ENCODE measurements around the gene FAM83D.
"Not testable (repeated sequence)": the region's sequence is repeated elsewhere in the genome, so short reads cannot be mapped to it uniquely, and the experiment has no call there.

FAM83D gene

DNA sequence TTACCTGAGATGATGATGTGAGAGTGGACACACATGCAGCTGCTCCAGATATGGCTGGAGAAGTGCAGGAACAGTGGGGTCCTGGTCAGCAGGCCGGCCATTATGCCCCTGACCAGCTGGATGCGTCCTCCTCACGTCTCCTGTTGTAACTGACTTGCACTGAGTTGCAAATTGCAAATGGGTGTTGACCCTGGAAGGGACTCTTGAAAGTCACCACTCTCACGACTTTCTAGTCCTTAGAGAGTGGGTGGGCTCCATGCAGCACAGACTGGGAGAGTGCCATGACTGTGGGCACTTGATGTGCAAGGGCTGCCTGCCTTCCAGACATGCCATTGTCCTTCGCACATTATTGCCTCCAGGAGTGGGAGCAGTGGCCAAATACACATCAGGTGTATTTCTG is 10.8 kb downstream of the FAM83D start:
- no peak overlapping the region for H3K4me3 Mint-ChIP-seq
- H3K9me3 Mint-ChIP-seq: no peaks in the 10 kb centered on the region
- no peak overlapping the region for H3K27ac Mint-ChIP-seq
- H3K36me3 Mint-ChIP-seq (ENCODE audit: low read depth): peaks cover 25% of the 10 kb centered on the region
- H3K27me3 Mint-ChIP-seq: no peaks in the 10 kb centered on the region
- no peaks in the 10 kb centered on the region for H3K4me1 Mint-ChIP-seq (ENCODE audit: low read depth)

DNA sequence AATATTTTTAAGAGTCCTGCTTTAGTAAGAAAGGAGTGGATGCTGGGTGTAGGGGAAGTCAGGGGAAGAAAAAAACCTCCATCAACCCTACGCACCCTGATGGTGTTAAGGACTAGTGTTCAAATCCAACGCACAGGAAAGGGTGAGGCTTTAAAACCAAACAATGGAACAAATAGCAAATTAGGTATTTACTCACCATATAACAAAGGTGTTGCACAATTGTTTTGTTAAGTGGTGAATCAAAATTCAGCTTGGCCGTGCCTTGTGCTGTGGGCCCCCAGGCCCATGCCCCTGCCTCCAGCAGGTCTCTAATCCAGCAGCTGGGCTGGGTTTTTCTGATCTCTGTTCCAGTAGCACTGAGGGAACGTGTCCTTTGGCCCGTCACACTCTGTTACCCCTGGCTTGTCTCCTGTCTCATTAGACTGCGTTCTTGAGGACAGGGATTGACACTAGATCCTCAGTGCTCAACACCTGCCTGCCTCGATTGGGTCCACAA is 11.8 kb downstream of the FAM83D start:
- no peaks in the 10 kb centered on the region for H3K27me3 Mint-ChIP-seq
- no peaks in the 10 kb centered on the region for H3K4me1 Mint-ChIP-seq (ENCODE audit: low read depth)
- no peaks in the 10 kb centered on the region for H3K9me3 Mint-ChIP-seq
- H3K4me3 Mint-ChIP-seq: no peak overlapping the region
- H3K27ac Mint-ChIP-seq: no peak overlapping the region
- H3K36me3 Mint-ChIP-seq (ENCODE audit: low read depth): peaks cover 35% of the 10 kb centered on the region

DNA sequence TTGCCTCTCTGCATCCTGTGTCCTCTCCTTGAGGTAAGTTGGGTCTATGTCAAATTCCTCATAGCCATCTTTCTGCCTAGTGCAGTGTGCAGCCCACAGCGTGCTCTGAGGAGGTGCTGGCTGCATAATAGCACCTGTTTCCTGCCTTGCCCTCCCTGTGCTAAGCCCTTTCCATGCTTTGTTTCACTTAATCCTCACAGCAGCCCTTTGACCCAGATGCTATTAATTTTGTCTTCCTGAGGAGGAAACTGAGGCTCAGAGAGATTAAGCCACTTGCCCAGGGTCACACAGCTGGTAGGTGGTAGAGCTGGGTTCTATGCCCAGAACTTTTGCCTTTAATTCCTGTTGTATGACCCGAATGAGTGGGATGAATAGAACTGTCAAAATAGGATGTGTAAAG is 13.5 kb downstream of the FAM83D start:
- Mint-ChIP-seq H3K4me1 (ENCODE audit: low read depth) (no peaks in the 10 kb centered on the region), H3K27me3 (no peaks in the 10 kb centered on the region), H3K27ac (no peak overlapping the region), H3K36me3 (ENCODE audit: low read depth) (peaks cover 42% of the 10 kb centered on the region), H3K4me3 (no peak overlapping the region), H3K9me3 (no peaks in the 10 kb centered on the region)

DNA sequence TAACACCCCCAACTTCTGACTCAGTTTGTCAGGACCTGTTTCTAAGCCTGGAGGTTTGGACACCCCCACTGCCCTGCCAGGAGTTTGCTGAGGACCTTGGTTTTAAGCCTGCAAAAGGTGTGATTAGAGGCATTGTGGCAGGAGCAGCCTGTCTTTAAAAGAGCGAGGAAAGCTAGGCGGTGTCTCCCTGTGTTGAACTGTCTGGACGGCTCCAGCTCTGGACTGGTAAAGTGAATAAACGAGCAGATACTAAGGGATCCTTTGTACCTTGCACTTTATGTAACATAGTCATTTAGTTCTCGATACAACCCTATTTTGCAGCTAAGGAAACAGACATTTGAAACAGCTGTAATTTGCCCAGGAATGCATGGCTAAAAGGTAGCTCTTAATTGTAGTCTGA is 14.4 kb downstream of the FAM83D start:
- H3K27ac Mint-ChIP-seq: no peak overlapping the region
- H3K9me3 Mint-ChIP-seq: no peaks in the 10 kb centered on the region
- H3K27me3 Mint-ChIP-seq: no peaks in the 10 kb centered on the region
- no peaks in the 10 kb centered on the region for H3K4me1 Mint-ChIP-seq (ENCODE audit: low read depth)
- peaks cover 42% of the 10 kb centered on the region for H3K36me3 Mint-ChIP-seq (ENCODE audit: low read depth)
- H3K4me3 Mint-ChIP-seq: no peak overlapping the region

DNA sequence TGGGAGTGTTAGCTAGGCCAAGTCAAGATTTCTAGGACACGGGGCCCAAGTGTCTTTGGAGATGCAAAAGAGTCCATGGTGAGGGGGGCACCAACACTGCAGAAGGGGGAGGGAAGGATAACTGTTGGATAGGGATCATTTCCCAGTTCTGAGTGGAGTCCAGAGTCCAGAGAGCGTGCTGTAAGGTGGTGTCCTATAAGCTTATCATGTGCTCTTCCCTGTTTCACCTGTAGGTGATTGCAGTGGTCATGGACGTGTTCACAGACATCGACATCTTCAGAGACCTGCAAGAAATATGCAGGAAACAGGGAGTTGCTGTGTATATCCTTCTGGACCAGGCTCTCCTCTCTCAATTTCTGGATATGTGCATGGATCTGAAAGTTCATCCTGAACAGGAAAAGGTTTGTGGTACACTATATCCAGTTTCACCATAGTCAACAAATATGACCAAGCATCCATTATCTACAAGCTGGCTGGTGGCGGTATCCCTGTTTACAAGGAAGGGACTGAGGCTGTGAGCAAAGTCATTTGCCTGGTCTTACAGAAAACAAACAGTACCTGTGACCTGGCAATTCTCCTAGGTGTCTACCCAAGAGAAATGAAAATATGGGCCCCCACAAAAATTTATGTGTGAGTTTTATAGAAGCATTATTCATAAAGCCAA is 15.6 kb downstream of the FAM83D start:
- Mint-ChIP-seq H3K4me1 (ENCODE audit: low read depth) (no peaks in the 10 kb centered on the region), H3K27ac (no peak overlapping the region), H3K36me3 (ENCODE audit: low read depth) (peaks cover 49% of the 10 kb centered on the region), H3K27me3 (no peaks in the 10 kb centered on the region), H3K9me3 (no peaks in the 10 kb centered on the region), H3K4me3 (no peak overlapping the region)

DNA sequence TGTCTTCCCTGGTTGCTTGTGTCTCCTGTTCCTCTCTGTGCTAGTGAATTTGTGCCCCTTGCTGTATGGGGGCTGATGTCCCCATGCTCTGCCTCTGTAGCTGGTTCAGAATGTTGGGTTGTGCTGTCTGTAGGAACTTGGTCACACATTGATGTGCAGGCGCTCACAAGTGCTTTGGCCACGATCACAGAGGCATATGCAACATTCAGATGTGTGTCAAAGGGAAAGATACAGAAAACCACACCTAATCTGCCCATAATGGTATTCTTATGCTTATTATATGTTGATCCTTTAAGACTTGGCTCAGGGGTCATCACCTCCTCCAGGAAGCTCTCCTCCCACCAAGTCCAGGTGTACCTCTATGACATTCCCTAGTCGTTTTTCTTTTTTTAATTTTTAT is 18.8 kb downstream of the FAM83D start:
- Mint-ChIP-seq H3K27ac (no peak overlapping the region), H3K4me1 (ENCODE audit: low read depth) (no peaks in the 10 kb centered on the region), H3K4me3 (no peak overlapping the region), H3K9me3 (no peaks in the 10 kb centered on the region), H3K27me3 (no peaks in the 10 kb centered on the region), H3K36me3 (ENCODE audit: low read depth) (peaks cover 54% of the 10 kb centered on the region)

DNA sequence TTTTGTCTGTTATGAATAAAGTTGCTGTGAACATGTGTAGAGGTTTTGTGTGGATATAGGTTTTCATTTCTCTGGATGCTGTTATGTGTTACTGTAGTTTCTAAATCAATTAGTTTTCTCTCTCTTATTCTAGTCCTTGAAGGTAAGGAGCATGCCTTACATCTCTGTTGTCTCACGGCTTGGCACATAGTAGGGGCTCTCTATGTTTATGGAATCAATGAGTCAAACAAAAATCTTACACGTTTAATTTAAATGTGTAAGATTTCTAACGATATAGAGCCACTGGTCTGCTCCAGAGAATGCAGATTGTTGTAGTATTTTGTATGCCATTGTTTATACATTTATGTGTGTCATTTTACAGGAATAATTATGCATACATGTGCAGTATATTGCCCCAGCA is 20.6 kb downstream of the FAM83D start:
- H3K27me3 Mint-ChIP-seq: no peaks in the 10 kb centered on the region
- H3K9me3 Mint-ChIP-seq: no peaks in the 10 kb centered on the region
- no peaks in the 10 kb centered on the region for H3K4me1 Mint-ChIP-seq (ENCODE audit: low read depth)
- no peak overlapping the region for H3K27ac Mint-ChIP-seq
- no peak overlapping the region for H3K4me3 Mint-ChIP-seq
- peaks cover 55% of the 10 kb centered on the region for H3K36me3 Mint-ChIP-seq (ENCODE audit: low read depth)

DNA sequence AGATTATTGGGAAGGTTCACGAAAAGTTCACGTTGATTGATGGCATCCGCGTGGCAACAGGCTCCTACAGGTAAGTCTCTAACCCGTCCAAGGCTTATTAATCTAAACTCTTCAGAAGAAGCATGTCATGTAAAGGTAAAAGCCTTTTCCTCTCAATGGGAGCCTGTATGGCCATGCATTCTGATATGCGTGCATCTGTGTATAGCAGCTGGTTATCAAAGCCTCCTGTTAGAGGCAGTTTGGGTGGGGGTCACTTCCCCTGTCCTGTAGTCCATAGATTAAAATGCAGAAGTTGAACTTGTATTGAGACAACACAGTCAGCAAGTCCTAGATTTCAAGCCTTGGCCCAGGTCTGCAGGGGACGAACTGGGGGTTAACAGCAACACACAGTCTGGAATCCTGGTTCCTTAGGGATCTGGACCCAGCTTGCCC is 21.7 kb downstream of the FAM83D start:
- no peaks in the 10 kb centered on the region for H3K4me1 Mint-ChIP-seq (ENCODE audit: low read depth)
- no peaks in the 10 kb centered on the region for H3K27me3 Mint-ChIP-seq
- H3K27ac Mint-ChIP-seq: no peak overlapping the region
- no peaks in the 10 kb centered on the region for H3K9me3 Mint-ChIP-seq
- no peak overlapping the region for H3K4me3 Mint-ChIP-seq
- peaks cover 52% of the 10 kb centered on the region for H3K36me3 Mint-ChIP-seq (ENCODE audit: low read depth)

DNA sequence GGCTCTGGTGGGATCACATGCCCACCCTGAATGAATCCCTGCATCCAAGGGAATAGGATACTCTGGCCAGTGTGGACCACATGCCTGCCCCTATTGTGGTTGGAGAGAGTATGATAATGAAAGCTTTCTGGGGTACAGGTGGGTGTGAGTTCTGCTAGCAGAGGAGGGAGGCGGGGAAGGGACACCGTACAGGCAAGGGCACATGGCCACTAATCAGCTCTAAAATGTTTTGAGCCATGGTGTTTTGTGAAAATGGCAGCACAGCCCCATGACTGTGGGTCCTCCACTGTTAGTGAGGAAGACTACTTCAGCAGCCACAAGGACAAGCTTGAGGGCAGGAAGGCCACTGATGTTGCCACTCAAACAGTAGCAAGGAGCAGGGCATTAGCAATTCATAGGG is 24.0 kb downstream of the FAM83D start:
- H3K9me3 Mint-ChIP-seq: no peaks in the 10 kb centered on the region
- peaks cover 45% of the 10 kb centered on the region for H3K36me3 Mint-ChIP-seq (ENCODE audit: low read depth)
- no peaks in the 10 kb centered on the region for H3K4me1 Mint-ChIP-seq (ENCODE audit: low read depth)
- no peak overlapping the region for H3K4me3 Mint-ChIP-seq
- H3K27me3 Mint-ChIP-seq: no peaks in the 10 kb centered on the region
- no peak overlapping the region for H3K27ac Mint-ChIP-seq

DNA sequence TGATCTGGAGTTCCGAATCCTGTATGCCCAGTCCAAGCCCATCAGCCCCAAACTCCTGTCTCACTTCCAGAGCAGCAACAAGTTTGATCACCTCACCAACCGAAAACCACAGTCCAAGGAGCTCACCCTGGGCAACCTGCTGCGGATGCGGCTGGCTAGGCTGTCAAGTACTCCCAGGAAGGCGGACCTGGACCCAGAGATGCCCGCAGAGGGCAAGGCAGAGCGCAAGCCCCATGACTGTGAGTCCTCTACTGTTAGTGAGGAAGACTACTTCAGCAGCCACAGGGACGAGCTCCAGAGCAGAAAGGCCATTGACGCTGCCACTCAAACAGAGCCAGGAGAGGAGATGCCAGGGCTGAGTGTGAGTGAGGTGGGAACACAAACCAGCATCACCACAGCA is 25.4 kb downstream of the FAM83D start:
- Mint-ChIP-seq H3K36me3 (ENCODE audit: low read depth) (peaks cover 39% of the 10 kb centered on the region), H3K27me3 (no peaks in the 10 kb centered on the region), H3K4me1 (ENCODE audit: low read depth) (no peaks in the 10 kb centered on the region), H3K27ac (no peak overlapping the region), H3K4me3 (no peak overlapping the region), H3K9me3 (no peaks in the 10 kb centered on the region)

DNA sequence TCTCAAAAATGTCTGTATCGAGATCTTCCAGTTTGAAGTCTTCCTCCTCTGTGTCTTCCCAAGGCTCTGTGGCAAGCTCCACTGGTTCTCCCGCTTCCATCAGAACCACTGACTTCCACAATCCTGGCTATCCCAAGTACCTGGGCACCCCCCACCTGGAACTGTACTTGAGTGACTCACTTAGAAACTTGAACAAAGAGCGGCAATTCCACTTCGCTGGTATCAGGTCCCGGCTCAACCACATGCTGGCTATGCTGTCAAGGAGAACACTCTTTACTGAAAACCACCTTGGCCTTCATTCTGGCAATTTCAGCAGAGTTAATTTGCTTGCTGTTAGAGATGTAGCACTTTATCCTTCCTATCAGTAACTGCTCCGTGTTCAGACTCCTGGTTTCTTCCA is 25.9 kb downstream of the FAM83D start:
- H3K36me3 Mint-ChIP-seq (ENCODE audit: low read depth): peaks cover 34% of the 10 kb centered on the region
- no peak overlapping the region for H3K27ac Mint-ChIP-seq
- no peak overlapping the region for H3K4me3 Mint-ChIP-seq
- H3K4me1 Mint-ChIP-seq (ENCODE audit: low read depth): no peaks in the 10 kb centered on the region
- H3K27me3 Mint-ChIP-seq: no peaks in the 10 kb centered on the region
- H3K9me3 Mint-ChIP-seq: no peaks in the 10 kb centered on the region

DNA sequence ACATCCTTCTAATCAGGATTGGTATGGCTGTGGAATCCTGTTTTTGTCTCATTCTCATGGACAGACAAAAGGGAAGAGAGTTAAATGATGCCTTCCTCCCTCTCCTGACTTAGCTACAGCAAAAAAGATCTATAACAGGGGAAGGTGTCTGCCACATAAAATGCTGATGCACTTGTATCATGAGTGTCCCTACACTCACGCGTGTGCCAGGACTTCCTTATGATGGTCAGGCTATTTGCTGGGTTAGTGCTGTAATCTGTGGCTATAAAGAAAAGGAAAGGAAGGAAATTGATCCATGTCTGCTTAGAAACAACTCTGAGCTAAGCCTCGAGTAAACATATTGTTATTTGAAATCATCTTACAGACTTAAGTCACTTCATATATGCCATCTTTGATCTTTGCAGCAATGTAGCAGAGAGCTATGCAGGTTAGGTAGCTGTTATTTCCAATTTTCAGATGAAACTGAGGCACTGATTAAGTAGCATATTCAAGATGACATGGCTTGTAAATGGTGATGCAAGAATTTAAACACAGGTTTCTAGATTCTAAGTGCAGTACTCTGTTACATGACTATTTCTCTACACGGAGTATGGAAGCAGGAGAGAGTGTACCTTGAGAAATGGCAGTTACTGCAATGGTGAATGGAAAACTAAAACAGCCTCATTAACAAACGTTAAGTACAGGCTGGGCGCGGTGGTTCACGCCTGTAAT is 27.6 kb downstream of the FAM83D start:
- H3K9me3 Mint-ChIP-seq: no peaks in the 10 kb centered on the region
- H3K27me3 Mint-ChIP-seq: no peaks in the 10 kb centered on the region
- no peak overlapping the region for H3K4me3 Mint-ChIP-seq
- H3K27ac Mint-ChIP-seq: no peak overlapping the region
- peaks cover 19% of the 10 kb centered on the region for H3K36me3 Mint-ChIP-seq (ENCODE audit: low read depth)
- no peaks in the 10 kb centered on the region for H3K4me1 Mint-ChIP-seq (ENCODE audit: low read depth)

DNA sequence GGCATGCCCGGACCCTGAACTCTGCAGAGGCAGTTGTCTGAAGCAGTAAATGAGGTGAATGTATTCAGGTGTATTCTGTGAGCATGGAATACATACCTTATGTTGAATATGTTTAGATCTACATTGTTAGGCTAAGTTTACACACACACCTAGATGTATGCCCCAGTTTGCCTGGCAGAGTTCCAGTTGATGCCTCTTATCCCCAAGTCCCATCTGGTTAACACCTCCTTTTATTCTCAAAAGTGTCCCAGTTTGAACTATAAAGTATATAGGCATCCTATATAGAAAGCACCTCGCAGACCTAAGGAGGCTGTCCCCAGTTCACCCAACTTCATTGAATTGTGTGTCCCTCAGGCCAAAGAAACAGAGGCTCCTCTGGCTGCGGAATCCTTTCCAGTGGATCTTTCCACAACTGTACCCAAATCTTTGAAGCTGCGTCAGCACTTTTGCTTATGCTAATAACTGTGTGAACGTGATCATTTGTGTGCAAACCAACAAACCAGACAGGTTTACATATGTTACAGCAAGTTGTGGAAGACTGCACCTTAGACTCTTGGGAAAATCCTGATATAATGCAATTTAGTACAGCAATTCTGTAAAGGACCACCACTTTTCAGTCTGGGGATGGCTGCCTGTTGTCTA is 31.1 kb downstream of the FAM83D start:
- Mint-ChIP-seq H3K4me1 (ENCODE audit: low read depth) (peaks cover 12% of the 10 kb centered on the region), H3K9me3 (no peaks in the 10 kb centered on the region), H3K27me3 (no peaks in the 10 kb centered on the region), H3K27ac (no peak overlapping the region), H3K4me3 (no peak overlapping the region), H3K36me3 (ENCODE audit: low read depth) (peaks cover 3% of the 10 kb centered on the region)

DNA sequence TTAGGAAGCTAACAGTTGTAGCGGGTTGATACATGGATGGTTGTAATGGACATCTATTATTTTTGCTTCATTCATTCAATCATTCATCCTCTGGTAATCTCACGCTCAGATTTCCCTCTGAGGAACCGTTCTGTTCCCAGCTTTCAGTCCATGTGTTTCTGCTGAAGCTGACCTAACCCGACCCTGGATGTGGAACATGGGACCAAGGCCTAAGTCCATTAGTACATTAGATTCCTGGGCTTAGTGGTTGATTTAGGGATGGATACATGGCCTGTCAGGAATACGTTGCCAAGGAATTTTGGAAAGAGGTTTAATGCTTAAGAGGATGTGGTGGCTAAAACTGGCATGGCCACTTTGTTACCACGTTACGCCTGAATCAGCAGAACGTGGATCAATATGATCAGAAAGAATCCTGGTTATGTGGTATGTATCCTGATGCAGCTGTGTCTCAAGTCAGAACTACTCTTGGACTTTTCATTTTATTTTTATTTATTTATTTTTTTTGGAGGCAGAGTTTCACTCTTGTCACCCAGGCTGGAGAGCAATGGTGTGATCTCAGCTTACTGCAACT is 31.8 kb downstream of the FAM83D start:
- Mint-ChIP-seq H3K9me3 (no peaks in the 10 kb centered on the region), H3K4me1 (ENCODE audit: low read depth) (peaks cover 16% of the 10 kb centered on the region), H3K27ac (no peak overlapping the region), H3K36me3 (ENCODE audit: low read depth) (no peaks in the 10 kb centered on the region), H3K4me3 (no peak overlapping the region), H3K27me3 (no peaks in the 10 kb centered on the region)

DNA sequence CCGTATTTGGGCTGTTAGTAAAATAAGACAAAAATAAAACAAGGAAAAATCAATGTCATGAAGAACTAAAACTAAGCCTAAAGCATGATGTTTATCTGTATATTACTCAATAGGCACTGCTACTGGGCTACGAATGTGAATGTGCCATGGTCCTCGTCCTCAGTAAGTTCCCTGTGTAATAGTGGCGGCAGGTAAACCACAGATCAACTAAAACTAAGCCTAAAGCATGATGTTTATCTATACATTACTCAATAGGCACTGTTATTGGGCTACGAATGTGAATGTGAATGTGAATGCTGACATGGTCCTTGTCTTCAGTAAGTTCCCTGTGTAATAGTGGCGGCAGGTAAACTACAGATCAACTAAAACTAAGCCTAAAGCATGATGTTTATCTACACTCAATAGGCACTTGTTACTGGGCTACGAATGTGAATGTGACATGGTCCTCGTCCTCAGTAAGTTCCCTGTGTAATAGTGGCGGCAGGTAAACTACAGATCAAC is 34.0 kb downstream of the FAM83D start:
- not testable (repeated sequence) for H3K9me3 Mint-ChIP-seq, H3K27ac Mint-ChIP-seq, H3K4me3 Mint-ChIP-seq, H3K27me3 Mint-ChIP-seq
- Mint-ChIP-seq H3K4me1 (ENCODE audit: low read depth) (peaks cover 35% of the 10 kb centered on the region), H3K36me3 (ENCODE audit: low read depth) (peaks cover 15% of the 10 kb centered on the region)
